OCI-LY1 (cell line): ENCODE data around the gene RTKN2.

ENCODE experiments used
- EZH2 ChIP-seq: fragments of 200-600 bp; sonication (generic), shearing (Covaris generic); IDR thresholded peaks from 2 replicates; pipeline ENCODE4 v1.8.0; 2017; ENCODE audit warnings: borderline replicate concordance, mixed run types, mild to moderate bottlenecking, antibody characterized with exemption, low read length, moderate library complexity, mixed read lengths
- TF ChIP-seq, protein P1 (sequence below): fragments of 200-600 bp; sonication (generic), shearing (Covaris generic); IDR thresholded peaks from 2 replicates; pipeline ENCODE4 v1.5.1; 2017; ENCODE audit warnings: mild to moderate bottlenecking, antibody characterized with exemption, low read length, moderate library complexity, mixed read lengths

DNA sequence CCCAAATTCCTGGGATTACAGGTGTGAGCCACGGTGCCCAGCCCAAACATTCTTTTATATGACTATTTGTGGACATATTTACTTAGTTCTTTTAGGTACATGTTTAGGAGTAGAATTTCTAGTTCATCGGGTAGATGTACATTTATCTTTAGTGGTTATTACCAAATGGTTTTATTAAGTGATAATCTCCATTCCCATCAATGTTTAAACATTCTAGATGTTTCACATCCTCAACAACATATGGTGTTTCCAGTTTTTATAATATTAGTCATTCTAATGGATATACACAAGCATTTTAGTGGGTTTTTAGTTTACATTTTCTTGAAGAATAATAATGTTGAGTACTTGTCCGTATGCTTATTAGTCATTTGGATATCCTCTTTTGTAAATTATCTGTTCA, 131.7 kb downstream of the RTKN2 start:
- TF ChIP-seq, protein P1, sequence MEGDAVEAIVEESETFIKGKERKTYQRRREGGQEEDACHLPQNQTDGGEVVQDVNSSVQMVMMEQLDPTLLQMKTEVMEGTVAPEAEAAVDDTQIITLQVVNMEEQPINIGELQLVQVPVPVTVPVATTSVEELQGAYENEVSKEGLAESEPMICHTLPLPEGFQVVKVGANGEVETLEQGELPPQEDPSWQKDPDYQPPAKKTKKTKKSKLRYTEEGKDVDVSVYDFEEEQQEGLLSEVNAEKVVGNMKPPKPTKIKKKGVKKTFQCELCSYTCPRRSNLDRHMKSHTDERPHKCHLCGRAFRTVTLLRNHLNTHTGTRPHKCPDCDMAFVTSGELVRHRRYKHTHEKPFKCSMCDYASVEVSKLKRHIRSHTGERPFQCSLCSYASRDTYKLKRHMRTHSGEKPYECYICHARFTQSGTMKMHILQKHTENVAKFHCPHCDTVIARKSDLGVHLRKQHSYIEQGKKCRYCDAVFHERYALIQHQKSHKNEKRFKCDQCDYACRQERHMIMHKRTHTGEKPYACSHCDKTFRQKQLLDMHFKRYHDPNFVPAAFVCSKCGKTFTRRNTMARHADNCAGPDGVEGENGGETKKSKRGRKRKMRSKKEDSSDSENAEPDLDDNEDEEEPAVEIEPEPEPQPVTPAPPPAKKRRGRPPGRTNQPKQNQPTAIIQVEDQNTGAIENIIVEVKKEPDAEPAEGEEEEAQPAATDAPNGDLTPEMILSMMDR: no peak
- no peak for TF ChIP-seq EZH2
